HG02571 (cell line): ENCODE data around the gene LZIC.

Source experiments
- ATAC-seq: cut with Tn5 transposase; IDR thresholded peaks from one replicate; pipeline ENCODE4 v1.9.1; 2021; ENCODE audit warnings: mild to moderate bottlenecking, moderate library complexity; ENCODE audit not compliant: unreplicated experiment

Gene LZIC

DNA sequence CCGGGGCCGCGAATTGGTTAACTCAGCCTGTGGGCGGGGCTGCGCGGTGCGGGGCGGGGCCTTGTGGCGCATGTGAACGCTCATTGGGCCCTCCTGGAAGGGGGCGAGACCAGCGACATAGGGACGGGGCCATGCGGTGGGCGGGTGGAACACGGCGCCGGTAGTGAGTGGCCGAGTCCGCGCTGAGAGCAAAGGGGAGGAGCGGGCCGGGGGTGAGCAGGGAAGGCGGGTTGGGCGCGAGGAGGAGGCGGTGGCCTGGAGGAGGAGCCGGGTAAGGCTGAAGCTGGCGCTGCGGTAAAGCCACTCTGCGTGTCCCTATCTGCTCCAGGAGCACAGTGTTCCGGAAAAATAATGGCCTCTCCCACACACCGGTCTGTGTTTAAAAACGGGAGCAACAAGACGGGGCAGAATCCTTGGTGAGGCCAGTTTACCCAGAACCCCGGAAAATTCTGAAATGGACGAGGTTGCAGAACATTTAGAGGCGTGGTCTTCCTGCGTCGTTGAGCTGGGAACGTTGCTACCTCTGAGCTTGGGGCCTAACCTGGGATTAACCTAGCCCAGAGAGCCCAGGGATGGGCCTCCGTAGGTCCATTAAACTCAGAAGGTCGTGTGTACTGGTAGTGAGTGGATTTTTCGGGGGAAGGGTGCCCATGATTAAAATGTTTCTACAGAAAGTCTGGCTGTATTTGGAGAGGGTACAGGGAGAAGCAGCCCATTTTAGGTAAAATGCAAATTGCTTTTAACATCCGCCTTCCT is 32.6 kb downstream of the LZIC start:
- ATAC-seq, result peak; percentile 91

DNA sequence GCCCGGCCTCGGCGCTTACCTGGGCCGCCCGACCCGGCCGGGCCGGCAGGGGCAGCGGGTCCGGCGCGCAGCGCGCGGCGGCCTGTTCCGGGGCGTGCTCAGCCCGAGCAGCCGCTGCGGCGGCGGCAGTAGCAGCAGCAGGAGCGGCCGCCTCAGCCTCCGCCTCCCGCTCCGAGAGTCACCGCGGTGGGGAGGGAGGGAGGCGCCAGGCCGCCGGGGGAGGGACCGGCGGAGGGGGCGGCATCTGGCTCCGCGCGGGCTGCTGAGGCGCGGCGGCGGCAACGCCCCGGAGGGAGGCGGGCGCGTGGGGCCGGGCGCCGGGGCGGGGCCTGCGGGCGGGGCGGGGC is 33.1 kb downstream of the LZIC start, which contains the start of gene CTNNBIP1:
Gene CTNNBIP1, minus strand, starts transcription at position 194 of the 347 bp plus-strand sequence. CDS start 38,205 bp downstream, outside the sequence.
- peak; percentile 69 for ATAC-seq

DNA sequence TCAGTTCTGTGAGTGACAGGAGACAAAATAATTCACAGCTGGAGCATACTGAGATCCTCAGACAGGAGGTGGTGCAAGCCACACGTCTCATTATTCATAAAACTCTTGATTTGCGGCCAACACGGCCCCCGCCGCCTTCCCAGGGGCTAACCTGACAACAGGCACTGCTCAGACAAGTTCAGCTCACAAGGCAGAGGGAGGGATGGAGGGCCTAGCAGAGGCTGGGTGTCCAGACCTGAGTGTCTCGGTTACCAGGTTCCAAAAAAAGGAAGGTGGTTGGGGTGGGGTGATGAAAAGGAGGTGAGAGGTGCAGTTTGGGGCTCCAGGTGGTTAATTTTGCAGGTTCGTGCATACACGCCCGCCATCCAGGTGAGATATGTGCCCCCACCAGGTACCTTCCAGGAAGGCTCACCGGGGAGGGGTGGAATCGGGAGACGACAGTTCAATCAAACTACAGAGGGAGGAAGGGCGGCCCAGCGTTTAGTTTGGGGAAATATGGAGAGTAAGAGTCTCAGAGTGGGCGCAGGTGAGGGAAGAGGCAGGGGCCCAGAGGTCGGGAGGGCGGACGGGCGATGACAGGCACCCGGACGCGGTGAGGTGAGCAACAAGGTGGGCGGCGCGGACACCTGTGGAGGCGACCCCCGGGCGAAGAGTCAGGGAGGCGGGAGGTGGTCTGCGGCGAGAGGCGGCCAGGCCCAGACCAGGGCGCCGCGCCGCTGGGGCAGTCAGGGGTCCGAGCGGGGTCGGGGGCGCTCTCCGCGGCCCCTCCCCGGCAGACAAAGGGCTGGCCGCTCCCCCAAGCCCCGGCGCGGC is 33.8 kb downstream of the LZIC start:
- no peak for ATAC-seq

DNA sequence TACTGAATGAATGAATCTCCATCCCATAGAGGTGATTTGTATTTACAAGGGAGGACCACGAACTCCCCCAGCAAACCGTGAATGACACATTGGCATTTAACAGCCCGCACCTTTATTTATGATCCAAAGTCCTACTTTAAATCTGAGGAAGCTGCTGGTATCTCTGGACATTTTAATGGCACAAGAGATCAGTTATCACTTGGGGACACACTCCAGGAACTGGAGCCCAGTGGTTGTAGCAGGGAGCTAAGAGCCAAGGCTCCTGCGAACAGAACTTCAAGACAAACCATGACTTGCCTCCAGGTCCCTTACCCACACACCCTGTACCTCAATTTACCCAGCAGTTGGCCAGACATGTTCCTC is 34.3 kb downstream of the LZIC start:
- no peak for ATAC-seq

DNA sequence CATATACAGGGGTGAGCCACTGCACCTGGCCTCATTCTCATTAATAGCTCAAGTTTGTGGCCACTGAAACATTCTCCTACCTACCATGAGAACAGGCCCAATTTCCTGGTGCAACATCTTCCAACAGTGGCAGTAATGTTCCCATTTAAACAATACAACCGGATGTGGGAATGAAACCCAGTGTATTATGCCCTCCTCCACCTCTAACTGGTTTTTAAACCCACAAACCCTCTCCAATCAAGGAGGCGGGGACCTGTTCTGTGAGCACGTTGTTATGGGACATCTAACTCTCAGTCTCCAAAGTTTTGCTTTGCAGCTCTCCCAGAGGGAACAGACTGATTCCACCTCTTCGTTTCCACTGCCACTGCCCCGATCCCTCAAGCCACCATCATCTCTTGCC is 35.8 kb downstream of the LZIC start:
- no peak for ATAC-seq

DNA sequence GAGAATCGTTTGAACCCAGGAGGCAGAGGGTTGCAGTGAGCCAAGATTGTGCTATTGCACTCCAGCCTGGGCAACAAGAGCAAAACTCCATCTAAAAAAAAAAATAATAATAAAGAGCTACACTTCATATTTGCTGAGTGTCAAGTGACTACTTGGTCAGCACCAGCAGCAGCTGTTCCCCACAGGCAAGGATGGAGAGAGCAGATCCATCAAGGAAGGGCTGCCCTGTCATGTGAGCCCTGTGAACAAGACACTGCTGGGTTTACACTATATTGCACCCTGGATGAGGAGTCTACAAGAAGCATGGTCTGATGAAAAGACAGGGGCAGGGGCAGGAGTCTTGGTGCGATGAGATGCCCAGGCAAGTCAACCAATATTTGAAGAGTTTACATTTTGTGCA is 36.7 kb downstream of the LZIC start:
- ATAC-seq, result no peak

DNA sequence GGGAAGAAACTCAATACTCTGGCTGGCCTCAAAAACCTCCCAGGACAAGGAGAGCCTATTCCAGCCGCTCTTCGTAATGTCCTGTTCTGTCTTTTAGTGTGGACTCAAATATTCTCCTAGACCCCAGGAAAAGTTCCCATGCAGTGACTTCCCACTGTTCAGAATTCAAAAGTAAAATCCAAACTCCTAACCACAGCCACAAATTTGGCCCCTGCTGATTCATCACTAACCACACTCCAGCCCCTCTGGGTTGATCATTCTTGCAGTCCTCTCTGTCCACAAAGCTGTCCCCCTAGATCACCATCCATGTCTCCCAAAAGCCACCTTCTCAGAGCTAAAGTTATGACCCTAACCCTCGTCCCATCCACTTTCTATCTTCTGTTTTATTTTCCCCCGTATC is 38.2 kb downstream of the LZIC start:
- no peak for ATAC-seq

DNA sequence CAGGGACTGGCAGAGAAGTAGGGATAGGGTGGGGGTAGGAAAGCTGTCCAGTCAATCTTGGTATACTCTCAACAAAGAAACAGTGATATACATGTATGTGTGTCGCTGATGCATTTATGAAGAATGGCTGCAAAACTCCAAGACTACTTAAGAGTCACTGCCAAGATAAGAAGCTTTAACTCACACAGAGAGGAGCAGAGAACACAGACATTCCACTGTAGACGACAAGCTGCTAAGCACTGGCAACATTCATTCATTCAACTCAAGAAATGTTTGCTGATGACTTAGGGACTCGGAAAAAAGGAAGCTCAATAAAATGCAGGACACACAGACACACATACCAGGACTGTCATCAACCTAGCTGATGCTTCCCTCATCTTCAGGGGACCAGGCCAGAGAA is 38.6 kb downstream of the LZIC start:
- no peak for ATAC-seq

DNA sequence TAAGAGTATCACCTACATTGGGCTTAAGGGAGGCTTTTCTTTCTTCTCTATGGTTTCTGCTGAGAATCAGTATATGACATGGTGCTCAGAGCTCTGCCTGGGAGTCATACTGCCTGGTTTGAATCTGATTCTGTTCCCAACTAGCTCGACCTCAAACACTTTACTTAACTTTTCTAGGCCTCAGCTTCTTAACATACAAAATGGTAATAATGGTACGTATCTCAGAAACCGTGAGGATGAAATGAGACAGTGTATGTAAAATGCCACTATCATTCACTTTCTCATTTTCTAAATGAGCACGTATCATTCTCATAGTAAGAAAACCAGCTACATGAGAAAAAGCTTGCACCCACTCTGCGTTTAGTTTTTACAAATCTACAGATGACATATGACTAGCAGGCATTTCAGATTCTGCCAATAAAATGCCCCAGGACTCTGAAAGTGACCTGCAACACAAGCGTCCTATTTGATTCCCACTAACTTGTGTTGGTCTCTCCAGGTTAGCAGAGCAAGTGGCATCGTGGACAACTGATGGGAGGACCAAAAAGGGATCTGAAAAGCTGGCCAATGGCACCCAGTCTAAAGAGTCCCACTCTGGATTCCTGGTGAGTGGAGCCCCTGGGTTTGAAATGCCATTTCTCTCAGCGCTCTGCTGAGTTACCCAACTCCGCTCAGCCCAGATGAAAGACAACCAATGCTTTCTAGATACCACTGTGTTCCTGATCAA is 39.2 kb downstream of the LZIC start:
- ATAC-seq, result no peak

DNA sequence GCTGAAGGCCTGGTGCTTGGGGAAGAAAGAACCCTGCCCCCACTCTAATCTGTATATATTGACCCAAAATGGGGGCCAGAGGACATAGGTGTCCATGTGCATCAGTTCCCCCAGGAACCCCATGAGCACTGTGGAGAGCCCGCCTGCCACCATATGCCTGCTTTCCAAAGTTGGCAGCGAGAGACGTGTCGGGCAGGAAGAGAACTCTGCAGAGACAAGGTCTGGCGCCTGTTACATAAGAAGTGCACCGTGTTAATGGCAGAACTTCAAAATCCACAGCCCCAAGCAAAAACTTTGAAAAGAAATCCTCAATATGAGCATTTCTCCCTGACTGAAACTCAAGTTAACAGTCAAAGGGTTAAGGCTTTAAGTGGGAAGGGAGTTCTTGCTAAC is 41.1 kb downstream of the LZIC start:
- ATAC-seq, result no peak

DNA sequence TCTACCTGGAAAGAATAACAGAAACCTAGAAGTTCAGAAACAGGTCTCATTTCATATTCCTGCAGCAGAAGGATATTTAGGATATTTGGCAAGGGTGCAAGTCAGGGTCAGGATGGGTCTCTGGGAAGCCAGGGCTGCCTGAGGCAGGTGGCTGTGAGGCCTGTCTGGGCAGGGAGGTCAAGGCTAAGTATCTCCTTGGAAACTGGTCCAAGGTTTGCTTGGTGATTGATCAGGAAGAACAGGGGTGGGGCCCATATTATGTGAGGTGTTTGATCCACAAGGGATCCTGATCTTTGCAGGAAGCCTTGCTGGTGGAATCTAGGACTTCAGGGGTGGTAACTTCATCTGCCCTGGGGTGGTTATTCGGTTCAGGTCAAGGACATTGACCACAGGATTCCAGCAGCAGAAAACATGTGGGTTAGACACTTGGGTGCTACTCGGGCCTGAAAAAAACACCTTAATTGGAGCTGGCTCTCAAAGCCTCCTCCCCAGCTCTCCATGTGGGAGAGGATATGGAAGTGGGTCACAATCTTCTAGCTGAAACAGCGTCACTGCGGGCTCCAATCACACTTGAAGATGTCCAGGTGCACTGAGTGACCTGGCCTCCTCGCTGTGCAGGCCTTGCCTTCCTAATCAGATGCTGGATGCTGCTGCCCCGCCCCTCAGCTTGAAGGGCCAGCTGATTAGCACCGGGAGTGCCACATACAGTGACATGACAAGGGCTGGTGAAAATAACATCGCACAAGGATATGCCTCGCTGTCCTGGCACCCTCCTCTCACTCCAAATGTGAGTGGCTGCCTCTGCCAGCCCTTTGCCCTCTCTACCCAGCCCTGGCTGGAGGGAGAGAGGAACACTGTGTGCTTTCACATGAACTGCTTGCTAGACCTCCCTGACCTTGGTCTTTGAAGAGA is 41.8 kb downstream of the LZIC start:
- ATAC-seq, result no peak

DNA sequence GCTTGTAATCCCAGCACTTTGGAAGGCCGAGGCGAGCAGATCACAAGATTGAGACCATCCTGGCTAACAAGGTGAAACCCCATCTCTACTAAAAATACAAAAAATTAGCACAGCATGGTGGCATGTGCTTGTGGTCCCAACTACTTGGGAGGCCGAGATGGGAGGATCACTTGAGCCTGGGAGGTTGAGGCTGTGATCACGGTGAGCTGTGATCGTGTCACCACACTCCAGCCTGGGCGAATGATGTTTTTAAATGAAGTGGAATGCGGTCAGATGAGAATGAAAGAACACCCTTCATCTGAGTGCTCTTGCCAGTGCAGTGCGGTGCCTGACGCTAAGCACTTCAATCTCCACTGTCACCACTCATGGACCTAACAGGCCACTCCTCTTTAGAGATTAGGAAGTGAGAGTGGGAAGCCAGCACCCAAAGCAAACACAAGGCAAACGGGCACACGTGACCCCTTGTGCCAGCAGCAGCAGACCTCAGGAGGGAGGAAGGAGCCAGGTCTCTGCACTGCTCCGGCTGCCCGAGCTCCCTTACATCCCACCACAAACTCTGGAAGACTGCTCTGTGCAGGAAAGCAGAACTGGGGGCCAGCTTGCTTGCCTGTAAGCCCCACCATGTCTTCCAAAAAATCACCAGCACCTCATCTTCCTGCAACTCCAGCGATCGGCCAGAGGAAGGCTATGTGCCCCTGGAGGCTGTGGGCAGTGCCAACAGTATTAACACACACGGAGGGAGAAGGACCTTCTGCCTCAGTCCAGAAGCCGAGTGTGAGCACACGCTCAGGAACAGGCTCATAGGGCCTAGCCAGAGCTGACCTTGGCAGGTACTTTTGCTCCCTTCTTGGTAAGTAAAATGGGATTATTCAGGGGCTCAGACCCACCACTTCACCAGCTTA is 42.8 kb downstream of the LZIC start:
- no peak for ATAC-seq

DNA sequence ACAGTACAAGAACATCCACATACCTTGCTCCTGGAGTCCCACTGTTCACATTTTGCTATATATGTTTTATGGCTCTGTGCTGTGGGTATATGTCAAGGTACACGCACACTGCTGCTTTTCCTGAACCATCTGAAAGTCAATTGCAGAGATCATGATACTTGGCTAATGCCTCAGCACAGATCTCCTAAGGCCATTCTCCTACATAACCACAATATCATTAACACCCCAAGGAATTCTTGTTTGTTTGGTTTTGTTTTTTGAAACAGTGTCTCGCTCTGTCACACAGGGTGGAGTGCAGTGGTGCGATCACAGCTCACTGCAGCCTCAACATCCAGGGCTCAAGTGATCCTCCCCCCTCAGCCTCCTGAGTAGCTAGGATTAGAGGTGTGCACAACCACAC is 49.1 kb downstream of the LZIC start:
- no peak for ATAC-seq

DNA sequence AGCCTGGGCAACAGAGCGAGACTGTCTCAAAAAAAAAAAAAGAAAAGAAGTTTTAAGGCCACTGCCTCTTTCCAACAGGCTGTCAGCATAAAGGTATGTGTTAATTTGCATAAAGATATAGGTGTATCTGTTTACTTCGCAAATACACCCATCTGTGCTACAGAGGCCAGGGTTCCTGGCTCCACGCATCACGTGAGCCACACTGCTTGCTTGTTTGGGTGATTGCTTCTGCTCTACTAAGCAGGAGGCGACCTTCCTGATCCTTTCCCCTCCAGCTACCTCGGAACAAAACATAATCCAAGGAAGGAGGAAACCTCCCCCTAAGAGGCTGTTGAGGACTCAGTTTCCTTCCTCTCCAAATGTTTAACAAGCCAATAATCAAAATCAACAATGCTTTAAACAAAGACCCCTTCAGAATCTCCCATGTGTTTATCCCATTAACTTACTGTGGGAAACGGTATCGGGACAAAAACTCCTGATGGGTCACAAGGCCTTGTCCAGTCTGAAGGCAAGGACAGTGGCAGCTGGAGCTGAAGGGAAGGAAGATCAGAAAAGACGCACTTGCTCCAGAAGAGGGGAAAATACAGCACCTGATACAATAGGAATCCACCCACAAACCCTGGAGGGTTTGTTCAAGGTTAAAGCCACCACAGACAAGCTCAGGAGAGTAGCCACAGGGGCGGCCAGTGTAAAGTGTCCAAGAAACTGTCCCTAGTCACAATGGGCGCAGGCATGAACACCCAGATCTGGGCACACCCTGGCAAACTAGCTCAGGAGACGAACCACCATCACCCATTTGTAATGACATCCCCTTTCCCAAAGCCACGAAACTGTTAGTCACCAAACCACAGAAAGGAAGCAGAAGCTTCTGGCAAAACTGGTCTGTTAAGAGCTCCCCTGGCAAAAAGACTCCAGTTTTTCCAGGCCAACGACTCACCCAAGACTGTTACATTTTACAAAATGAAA is 50.3 kb downstream of the LZIC start:
- no peak for ATAC-seq

DNA sequence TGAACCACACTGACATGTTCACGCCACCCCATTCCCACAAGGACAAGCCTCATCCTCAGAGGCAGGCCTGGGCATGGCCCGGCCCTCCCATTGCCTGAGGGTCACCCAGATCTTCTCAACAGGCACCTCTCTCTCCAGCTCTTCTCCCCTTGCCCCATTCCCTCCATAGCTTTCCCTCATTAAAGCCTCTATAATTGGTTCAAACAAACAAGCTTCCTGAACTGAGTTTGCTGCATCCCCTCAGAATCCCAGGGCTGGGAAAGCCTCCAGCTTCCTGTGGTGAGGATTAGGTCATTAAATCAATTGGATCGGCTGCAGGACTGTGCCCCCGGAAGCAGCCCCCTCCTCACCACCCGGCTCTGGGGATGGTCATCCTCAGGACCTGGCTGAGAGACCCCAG is 52.0 kb downstream of the LZIC start:
- ATAC-seq, result no peak

DNA sequence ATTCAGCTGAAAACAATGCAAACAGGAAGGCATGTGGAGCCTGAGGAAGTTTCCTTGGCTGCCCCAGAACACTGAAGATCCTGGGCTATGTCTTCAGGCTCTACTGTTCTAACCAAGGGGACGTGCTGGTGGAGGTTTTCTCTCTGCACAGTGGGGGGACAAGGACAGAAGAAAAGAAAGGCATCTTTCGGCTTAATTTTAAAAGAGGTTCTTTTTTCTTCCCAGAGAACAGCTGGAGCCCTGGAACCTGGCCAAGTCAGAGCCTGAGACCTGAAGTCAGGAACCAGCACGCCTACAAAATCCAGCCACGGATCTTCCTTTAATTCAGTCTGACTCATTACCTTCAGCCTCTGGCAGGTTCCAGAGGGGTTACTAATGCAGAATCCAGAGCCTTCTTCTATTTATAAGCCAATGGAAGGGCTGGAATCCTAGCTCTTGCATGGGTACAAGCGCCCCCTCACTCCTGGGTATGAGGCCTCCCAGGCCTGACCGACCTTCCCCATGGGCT is 52.9 kb downstream of the LZIC start:
- ATAC-seq, result no peak

DNA sequence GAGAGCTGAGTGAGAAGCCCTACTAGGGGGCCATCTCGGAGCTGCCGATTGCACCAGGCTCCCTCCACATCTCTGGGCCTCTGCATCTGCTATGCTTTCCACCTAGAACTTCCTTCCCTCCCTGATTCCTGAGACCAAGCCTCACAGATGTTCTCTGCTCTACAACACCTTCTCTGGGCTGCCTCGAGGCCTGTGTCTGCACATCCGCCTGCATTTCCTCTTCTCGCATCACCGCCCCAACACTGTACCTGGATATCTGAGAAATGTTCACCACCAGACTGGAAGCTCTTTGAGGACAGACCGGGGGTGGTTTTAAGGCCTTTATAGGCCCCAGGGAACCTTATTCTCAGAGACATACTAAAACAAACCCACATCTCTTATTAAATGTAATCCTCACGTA is 53.8 kb downstream of the LZIC start:
- ATAC-seq, result no peak

DNA sequence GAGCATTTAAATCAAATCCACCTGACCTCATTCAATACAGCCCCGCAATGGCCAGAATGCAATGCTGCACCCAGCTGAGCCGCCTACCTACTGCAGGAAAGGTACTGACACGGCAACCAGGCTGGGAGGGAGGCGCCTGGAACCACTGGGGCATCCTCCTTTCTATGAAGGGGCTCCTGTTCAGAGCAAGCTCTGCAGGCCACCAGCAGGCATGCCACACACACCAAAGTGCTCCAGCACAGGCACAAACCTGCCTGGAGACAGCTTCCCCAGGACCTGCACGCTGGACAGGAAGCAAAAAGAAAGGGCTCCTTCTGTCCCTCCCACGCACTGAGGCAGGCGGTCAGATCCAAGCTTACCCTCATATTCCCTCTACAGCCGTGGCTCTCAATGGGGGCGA is 54.3 kb downstream of the LZIC start:
- no peak for ATAC-seq
